ENCODE results near the gene PKD2. TPM values are rescaled to one million over a fixed set of nuclear protein-coding genes. Genes with fewer than 3 reads are reported as not detected.
A peak's percentile ranks its signal among the peaks of the same experiment; 100 is the strongest.

PKD2 gene
- total and polyA plus RNA-seq, 2 of the 13 experiments (the other 11 are each of a cell fraction or from before 2014, with no cell fraction given) = 5.6 to 9.1 TPM

- no peak for TF ChIP-seq ARID3A (IDR thresholded peaks at IDR 0.05; ENCODE audit: low read depth, low read length)
- TF ChIP-seq ZHX1 (CRISPR knock-in tag; IDR thresholded peaks at IDR 0.05; ENCODE audit: low read depth) = no peak
- TF ChIP-seq SNAPC4 (CRISPR knock-in tag; IDR thresholded peaks at IDR 0.05) = no peak
- TF ChIP-seq NONO (IDR thresholded peaks at IDR 0.05) = no peak
- TF ChIP-seq NONO (CRISPR knock-in tag; conservative IDR thresholded peaks at IDR 0.05) = 0 out of 2 replicates have a peak, but pooled peaks have one; percentile 36
- TF ChIP-seq TERF1 (CRISPR knock-in tag; IDR thresholded peaks at IDR 0.05) = no peak
- TF ChIP-seq RAD51 (IDR thresholded peaks at IDR 0.05; ENCODE audit: borderline replicate concordance) = no peak
- TF ChIP-seq ZMYM4 (CRISPR knock-in tag; IDR thresholded peaks at IDR 0.05) = peak; percentile 48; the same call in 1 of the 2 replicates
- TF ChIP-seq SIN3A (IDR thresholded peaks at IDR 0.05; ENCODE audit: borderline replicate concordance, low read depth, low read length) = no peak
- TF ChIP-seq ATF1 (CRISPR knock-in tag; IDR thresholded peaks at IDR 0.05) = no peak
- no peak for TF ChIP-seq ZSCAN12 (CRISPR knock-in tag; IDR thresholded peaks at IDR 0.05)
- TF ChIP-seq ZNF362 (CRISPR knock-in tag; IDR thresholded peaks at IDR 0.05; ENCODE audit: borderline replicate concordance) = 0 out of 2 replicates have a peak, but pooled peaks have one; percentile 21
- TF ChIP-seq RFXAP (CRISPR knock-in tag; IDR thresholded peaks at IDR 0.05; ENCODE audit: borderline replicate concordance) = no peak
- no peak for TF ChIP-seq ZNF343 (CRISPR knock-in tag; IDR thresholded peaks at IDR 0.05)
- peak; percentile 47 for TF ChIP-seq SALL1 (CRISPR knock-in tag; IDR thresholded peaks at IDR 0.05)
These were observed 22.1 kb upstream of the PKD2 start (continued) for GRCh38 chr4:87985097-87985886.

Measured in HepG2 (cell line).